Measurements from ENCODE around the gene MEIS2.
A peak's percentile ranks its signal among the peaks of the same experiment; 100 is the strongest.

The MEIS2 gene

DNA sequence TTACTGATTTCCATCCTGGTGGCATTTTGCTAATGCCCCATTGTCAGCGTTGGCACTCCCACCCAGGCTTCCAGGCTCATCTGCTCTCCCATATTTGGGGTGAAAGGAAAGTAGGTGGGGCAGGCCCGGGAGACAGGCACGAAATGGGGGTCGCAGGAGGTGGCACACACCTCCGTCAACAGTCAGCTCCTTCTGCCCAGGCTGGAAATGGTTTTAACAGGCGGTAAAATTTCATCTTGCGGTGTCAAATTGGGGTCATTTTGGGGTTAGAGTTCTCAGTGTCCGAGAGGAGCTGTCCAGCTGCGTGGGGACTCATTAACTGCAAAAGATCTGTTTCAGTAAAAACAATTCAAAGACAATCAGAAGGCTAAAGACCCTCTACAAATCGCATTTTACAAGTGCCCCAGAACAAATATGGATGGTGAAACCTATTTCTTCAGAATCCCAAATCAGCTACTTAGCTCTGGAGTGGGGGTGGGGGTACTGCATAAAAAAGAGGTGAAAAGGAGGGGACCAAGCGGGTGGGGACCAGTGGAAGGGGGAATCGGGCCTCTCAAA, 4.2 kb upstream of the MEIS2 start:
- TF ChIP-seq POLR2AphosphoS5 (IDR thresholded peaks at IDR 0.05; ENCODE audit: low read depth, low read length): no peak
- no peak for TF ChIP-seq POLR2A (IDR thresholded peaks at IDR 0.05; ENCODE audit: low read depth, low read length)
- no peak for TF ChIP-seq TAF1 (IDR thresholded peaks at IDR 0.05; ENCODE audit: borderline replicate concordance, low read depth, low read length)
- FAIRE-seq (no peak), DNase-seq (ENCODE audit: insufficient read length) (no peak)

DNA sequence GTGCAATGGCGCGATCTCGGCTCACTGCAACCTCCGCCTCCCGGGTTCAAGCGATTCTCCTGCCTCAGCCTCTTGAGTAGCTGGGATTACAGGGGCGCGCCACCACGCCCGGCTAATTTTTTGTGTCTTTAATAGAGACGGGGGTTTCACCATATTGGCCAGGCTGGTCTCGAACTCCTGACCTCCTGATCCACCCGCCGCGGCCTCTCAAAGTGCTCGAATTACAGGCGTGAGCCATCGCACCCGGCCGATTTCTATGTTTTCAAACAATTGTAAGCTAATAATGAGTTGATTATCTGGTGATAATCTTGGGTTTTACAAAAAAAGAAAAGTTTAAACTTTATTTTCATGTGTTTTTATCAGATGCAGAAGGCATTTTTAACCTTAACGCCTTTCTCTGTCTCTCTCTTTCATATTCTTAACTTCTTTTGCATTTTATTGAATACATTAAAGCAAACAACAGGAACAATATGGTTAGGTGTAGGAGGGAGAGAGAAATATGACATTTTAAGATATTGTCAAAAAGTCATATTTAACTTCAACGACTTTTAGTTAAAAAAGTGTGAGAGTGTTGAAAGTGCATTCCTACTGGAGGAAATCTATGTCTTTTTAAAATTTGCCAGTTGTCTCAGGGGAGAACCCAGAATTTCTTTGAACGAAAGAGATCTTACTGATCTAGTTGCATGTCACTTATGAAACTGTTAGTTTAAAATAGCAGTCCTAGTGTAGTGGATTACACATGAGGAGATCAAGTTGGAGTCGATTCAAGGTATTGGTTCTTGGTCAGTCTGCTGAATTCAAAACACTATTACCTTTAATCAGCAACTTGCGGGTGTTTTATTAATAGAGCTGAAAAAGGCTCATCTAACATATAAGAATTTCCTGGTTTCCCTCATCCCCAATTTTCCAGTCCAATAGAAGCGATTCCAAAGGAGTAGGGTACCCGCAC, 3.4 kb upstream of the MEIS2 start:
- FAIRE-seq: no peak
- TF ChIP-seq POLR2AphosphoS5 (IDR thresholded peaks at IDR 0.05; ENCODE audit: low read depth, low read length) (no peak), TAF1 (IDR thresholded peaks at IDR 0.05; ENCODE audit: borderline replicate concordance, low read depth, low read length) (no peak), POLR2A (IDR thresholded peaks at IDR 0.05; ENCODE audit: low read depth, low read length) (no peak)
- DNase-seq (ENCODE audit: insufficient read length): no peak

DNA sequence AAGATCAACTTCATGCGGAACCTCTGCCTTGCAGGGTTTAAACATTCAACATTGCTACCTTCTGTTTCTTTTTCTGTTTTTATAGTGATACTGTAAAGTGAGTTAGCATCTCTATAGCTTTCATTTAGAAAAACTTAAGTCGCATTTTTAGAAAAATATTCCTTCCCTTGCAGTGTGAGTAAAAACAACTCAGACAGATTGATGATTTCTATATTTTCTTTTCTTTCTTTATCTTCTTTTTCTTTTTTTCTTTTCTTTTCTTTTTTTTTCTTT, 2.8 kb upstream of the MEIS2 start:
- FAIRE-seq: no peak
- DNase-seq (ENCODE audit: insufficient read length): no peak
- TF ChIP-seq POLR2A (IDR thresholded peaks at IDR 0.05; ENCODE audit: low read depth, low read length) (no peak), TAF1 (IDR thresholded peaks at IDR 0.05; ENCODE audit: borderline replicate concordance, low read depth, low read length) (no peak), POLR2AphosphoS5 (IDR thresholded peaks at IDR 0.05; ENCODE audit: low read depth, low read length) (no peak)

DNA sequence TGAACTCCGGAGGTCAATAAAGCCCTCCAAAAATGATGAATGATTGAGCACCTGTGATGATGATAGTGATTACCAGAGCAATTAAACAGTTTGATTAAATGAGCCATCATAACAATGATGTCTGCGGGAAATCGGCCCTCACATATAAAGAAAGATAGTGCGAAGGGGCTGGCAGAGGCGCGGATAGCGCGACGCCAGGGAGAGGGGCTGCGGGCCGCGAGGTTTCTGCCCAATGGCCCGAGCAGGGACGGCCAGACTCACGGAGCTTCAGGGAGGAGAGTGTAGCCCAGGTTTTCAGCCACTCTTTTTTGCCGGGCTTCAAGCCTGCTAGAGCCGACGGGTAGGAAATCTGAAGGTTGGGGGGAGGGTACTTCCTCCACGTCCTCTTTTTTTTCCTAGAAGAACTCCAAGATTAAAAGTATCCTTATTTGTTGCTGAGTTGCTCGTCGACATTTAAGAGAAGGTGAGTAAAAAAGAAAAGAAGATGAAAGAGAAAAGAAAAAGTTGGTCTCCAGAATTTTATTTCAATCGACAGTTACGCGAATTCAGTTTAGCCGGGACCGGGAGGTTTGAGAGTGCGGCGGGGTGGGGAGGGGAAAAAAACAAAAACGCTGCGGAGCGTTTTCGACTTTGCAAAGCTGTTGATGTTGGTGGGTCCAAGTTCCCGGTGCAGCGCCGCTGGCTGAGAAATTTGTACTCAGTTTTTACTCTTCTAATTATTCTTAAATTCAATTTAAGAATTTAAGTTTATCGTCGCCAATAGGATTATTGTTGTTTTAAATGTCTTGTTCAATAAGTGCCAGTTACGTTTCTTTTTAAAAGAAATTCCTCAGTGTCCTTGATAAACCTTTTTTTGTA, 2.2 kb upstream of the MEIS2 start:
- TF ChIP-seq TAF1 (IDR thresholded peaks at IDR 0.05; ENCODE audit: borderline replicate concordance, low read depth, low read length) (no peak), POLR2AphosphoS5 (IDR thresholded peaks at IDR 0.05; ENCODE audit: low read depth, low read length) (no peak), POLR2A (IDR thresholded peaks at IDR 0.05; ENCODE audit: low read depth, low read length) (no peak)
- DNase-seq (ENCODE audit: insufficient read length) (no peak), FAIRE-seq (no peak)

DNA sequence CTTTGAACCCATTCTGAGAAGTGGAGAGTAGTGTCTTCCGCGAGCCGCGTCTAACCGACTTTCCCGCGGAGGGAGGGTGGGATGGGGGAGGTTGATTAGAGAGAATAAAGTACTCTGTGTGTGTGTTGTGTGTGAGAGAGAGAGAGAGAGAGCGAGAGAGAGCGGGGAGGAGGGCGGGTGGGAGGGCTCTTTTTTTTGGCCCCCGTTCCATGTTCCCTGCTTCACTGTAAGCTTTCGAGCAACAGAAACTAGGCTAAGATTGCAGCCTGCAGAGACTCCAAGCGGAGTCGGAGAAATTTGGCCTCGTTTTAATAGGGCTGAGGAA, 1.6 kb upstream of the MEIS2 start:
- FAIRE-seq (no peak), DNase-seq (ENCODE audit: insufficient read length) (no peak)
- TF ChIP-seq POLR2A (IDR thresholded peaks at IDR 0.05; ENCODE audit: low read depth, low read length): no peak

DNA sequence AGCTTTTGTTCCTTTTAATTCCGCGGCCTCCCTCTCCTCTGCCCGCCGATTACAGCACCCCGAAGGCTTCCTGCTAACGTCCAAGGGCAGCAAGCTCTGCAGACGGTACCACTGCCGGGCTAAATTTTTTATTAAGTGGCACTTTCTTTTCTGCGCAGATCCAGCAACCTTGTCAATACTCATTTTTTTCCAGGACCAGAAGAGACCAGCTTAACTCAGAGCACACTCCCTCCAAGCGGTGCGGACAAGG, 542 bp upstream of the MEIS2 start:
- FAIRE-seq: no peak
- no peak for DNase-seq (ENCODE audit: insufficient read length)
- TF ChIP-seq TAF1 (IDR thresholded peaks at IDR 0.05; ENCODE audit: borderline replicate concordance, low read depth, low read length) (no peak), POLR2A (IDR thresholded peaks at IDR 0.05; ENCODE audit: low read depth, low read length) (peak; percentile 1; the same call in 1 of the 2 replicates), POLR2AphosphoS5 (IDR thresholded peaks at IDR 0.05; ENCODE audit: low read depth, low read length) (0 out of 2 replicates have a peak, but pooled peaks have one; percentile 1)

DNA sequence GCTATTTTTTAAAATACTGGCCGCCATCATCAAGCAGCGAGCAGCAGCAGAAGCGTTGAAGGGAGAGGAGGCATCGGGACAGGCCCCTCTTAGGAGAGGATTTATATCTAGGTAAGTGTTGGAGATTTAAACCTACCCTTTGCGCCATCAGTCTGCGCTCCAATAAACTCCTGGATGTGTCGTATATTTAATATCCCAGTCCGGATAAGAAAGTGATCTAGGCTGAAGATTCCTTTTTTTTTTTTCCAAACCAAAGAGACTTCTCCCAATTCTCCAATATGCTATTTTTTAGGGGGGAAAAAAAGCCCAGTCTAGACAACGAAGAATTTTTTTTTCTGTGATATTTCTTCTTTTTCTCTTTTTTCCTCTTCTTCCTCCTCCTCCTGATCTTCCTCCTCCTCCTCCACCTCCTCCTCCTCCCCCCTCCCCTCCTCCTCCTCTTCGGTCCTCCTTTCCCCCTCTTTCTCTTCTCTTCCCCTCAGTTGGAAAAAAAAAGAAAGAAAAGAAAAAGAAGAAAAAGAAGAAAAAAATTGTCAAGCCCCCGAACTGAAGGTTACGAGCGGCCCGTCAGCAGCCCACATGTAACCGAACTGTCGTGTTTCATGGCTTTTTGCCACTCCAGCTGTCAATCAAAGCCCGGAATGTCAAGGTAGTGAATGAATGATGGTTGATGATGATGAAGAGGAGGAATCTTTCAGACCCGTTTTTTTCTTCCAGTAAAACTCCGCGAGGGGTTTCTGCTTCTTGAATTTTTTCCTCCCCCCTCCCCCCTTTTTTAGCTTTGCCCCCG, 835 bp downstream of the MEIS2 start:
- DNase-seq (ENCODE audit: insufficient read length): no peak
- TF ChIP-seq TAF1 (IDR thresholded peaks at IDR 0.05; ENCODE audit: borderline replicate concordance, low read depth, low read length): no peak
- TF ChIP-seq POLR2A (IDR thresholded peaks at IDR 0.05; ENCODE audit: low read depth, low read length): peak; percentile 8; the same call in 1 of the 2 replicates
- FAIRE-seq: no peak

DNA sequence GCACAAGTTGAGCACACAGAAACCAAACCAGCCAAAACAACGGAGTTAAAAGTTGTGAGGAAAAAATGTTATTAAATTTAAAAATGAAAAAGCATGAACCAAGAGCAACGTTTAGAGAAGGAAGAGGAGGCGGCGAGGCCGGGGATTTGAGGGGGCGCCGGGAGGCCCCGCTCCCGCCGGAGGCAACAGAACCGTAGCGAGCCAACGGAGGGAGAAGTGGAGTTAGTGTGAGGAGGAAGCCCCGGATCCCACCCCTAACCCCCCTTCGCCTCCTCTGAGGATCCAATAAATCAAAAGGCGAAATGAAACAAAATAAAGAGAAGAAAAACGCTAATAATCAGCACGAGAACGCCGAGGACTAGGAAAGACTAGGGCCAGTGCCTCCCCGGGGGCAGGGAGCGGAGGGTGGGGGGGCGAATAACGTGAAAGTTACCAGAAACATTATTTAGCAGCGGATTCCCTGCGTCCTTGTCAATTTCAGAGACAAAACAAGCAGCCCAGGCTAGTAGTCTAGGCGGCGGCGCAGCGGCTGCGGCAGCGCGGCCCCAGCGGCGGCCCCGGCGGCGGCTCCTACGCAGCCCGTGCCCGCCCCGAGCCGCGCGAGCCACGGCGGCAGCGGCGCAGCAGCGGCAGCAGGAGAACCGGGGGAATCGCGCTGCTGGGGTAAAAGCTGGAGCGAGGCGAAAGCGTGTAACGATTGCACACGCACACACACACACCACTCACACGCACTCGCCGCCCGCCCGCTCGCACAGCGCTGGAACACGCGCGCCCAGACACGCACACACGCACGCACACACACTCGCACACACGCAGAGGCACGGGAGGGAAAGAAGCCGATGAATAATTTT, 1.7 kb downstream of the MEIS2 start:
- DNase-seq (ENCODE audit: insufficient read length) (peak; percentile 47), FAIRE-seq (peak; percentile 40)
- TF ChIP-seq TAF1 (IDR thresholded peaks at IDR 0.05; ENCODE audit: borderline replicate concordance, low read depth, low read length) (no peak), POLR2AphosphoS5 (IDR thresholded peaks at IDR 0.05; ENCODE audit: low read depth, low read length) (0 out of 2 replicates have a peak, but pooled peaks have one; percentile 36), POLR2A (IDR thresholded peaks at IDR 0.05; ENCODE audit: low read depth, low read length) (peak; percentile 48; the same call in 1 of the 2 replicates)

DNA sequence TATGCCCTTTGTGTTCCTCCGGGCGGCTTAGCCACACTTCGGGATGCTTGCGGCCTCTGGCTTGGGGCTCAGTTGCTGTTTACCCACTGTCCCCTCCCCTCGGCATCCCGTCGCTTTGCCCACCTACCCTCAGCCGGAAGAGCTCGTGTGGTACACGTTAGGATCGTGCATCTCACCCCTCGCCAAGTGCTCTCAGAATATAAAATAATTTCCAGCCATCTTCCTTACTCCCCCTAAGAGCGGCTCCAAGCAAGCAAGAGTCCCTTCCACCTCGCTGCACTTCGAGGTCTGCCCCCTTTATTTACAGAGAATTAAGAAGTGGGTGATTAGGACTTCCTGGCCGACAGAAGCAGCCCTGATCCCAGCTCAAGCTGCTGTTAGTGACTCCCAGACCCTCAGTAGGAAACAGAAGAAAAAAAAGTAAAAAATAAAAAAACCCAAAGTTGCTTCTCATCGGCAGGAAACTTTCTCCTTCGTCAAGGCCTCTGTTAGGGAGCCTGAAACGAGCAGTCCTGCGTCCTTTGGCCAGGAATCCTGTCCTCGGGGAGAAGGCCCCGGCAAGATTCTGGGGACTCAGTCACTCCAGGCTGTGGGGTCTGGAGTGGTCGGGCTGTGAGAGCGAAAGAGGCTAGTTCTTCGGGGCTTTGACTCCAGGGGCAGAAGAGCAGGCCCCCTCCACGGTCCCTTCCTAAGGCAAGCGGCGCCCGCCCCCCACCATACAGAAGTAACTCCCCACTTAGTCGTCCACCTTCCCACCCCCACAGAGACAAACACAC, 3.0 kb downstream of the MEIS2 start:
- no peak for DNase-seq (ENCODE audit: insufficient read length)
- TF ChIP-seq POLR2AphosphoS5 (IDR thresholded peaks at IDR 0.05; ENCODE audit: low read depth, low read length) (no peak), TAF1 (IDR thresholded peaks at IDR 0.05; ENCODE audit: borderline replicate concordance, low read depth, low read length) (no peak), POLR2A (IDR thresholded peaks at IDR 0.05; ENCODE audit: low read depth, low read length) (no peak)

DNA sequence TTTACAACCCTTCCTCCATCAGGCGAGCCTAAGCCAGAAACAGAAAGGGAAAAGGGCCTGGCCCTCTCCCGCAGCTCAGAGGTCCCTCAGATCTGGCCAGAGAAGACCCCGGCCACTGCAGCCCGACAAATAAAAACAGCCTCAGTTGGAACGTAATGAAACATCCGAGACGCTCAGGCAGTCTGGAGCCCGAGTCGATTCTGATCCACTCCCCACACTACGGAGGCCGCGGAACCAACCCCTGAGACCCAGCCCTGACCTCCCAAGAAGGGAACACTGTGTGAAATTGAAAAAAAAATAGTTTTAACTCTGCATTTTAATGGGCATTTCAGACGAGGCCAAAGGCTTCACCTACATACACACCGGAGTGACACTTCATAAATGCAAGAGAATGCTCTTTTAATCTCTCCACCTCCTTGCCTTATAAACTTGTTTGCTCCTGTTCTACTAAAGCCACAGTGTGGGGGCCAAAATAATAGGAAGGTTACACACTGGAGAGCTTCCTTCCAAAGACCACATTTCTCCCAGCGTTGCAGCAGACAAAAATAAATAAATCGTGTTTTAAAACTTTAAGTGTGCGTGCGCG, 3.7 kb downstream of the MEIS2 start:
- TF ChIP-seq POLR2A (IDR thresholded peaks at IDR 0.05; ENCODE audit: low read depth, low read length) (no peak), TAF1 (IDR thresholded peaks at IDR 0.05; ENCODE audit: borderline replicate concordance, low read depth, low read length) (no peak), POLR2AphosphoS5 (IDR thresholded peaks at IDR 0.05; ENCODE audit: low read depth, low read length) (no peak)
- DNase-seq (ENCODE audit: insufficient read length) (no peak), FAIRE-seq (no peak)

More for the DNA sequence above, 3.0 kb downstream of the MEIS2 start:
- FAIRE-seq: no peak

Data from GM12892 (cell line).